Neural progenitor cell (in vitro differentiated cells): ENCODE data around the gene CRY1.
"Not testable (repeated sequence)": the region's sequence is repeated elsewhere in the genome, so short reads cannot be mapped to it uniquely, and the experiment has no call there.

ENCODE experiments used
- EZH2 ChIP-seq: fragments of 200-600 bp; sonication (generic); IDR thresholded peaks from 2 replicates; pipeline ENCODE4 v1.6.1; 2017; ENCODE audit warnings: antibody characterized with exemption, mild to moderate bottlenecking, moderate library complexity
- EZH2phosphoT487 ChIP-seq: fragments of 200-600 bp; sonication (generic); IDR thresholded peaks from 2 replicates; pipeline ENCODE4 v1.6.1; 2017; ENCODE audit warnings: antibody characterized with exemption
- TF ChIP-seq, protein P1 (sequence below): fragments of 200-600 bp; sonication (generic); IDR thresholded peaks from 2 replicates; pipeline ENCODE4 v1.5.1; 2017; ENCODE audit warnings: antibody characterized with exemption, mild to moderate bottlenecking

DNA sequence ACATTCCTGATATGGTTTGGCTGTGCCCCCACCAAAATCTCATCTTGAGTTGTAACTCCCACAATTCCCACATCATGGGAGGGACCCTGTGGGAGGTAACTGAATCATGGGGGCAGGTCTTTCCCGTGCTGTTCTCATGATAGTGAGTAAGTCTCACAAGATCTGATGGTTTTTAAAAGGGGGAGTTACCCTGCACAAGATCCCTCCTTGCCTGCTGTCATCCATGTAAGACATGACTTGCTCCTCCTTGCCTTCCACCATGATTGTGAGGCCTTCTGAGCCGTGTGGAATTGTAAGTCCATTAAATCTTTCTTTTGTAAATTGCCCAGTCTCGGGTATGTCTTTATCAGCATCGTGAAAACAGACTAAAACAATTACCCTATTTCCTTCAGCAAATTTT is 90.7 kb downstream of the CRY1 start:
- TF ChIP-seq, protein P1, sequence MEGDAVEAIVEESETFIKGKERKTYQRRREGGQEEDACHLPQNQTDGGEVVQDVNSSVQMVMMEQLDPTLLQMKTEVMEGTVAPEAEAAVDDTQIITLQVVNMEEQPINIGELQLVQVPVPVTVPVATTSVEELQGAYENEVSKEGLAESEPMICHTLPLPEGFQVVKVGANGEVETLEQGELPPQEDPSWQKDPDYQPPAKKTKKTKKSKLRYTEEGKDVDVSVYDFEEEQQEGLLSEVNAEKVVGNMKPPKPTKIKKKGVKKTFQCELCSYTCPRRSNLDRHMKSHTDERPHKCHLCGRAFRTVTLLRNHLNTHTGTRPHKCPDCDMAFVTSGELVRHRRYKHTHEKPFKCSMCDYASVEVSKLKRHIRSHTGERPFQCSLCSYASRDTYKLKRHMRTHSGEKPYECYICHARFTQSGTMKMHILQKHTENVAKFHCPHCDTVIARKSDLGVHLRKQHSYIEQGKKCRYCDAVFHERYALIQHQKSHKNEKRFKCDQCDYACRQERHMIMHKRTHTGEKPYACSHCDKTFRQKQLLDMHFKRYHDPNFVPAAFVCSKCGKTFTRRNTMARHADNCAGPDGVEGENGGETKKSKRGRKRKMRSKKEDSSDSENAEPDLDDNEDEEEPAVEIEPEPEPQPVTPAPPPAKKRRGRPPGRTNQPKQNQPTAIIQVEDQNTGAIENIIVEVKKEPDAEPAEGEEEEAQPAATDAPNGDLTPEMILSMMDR, result not testable (repeated sequence)
- not testable (repeated sequence) for TF ChIP-seq EZH2, EZH2phosphoT487
